Muscle of back (tissue), 11 donors: Measurements from ENCODE around the gene MEIOSIN. TPM values are rescaled to one million over a fixed set of nuclear protein-coding genes. Genes with fewer than 3 reads are reported as not detected.
"Not testable (repeated sequence)": the region's sequence is repeated elsewhere in the genome, so short reads cannot be mapped to it uniquely, and the experiment has no call there.

Experiments
- DNase-seq, 3 donors: peaks; one replicate each; pipeline versions ENCODE4 v3.0.0 to v3.0.0-alpha.2; 2013
- polyA plus RNA-seq, 10 donors: library from polyadenylated mRNA; unstranded; fragments of 120-200 nt; gene quantifications; one replicate each; pipeline ENCODE4 v1.2.1, GENCODE V29; 2013; ENCODE audit not compliant: insufficient read length in 10 of 10

The MEIOSIN gene
- polyA plus RNA-seq, 10 donors: 0.09 to 0.14 TPM; not detected in 8

DNA sequence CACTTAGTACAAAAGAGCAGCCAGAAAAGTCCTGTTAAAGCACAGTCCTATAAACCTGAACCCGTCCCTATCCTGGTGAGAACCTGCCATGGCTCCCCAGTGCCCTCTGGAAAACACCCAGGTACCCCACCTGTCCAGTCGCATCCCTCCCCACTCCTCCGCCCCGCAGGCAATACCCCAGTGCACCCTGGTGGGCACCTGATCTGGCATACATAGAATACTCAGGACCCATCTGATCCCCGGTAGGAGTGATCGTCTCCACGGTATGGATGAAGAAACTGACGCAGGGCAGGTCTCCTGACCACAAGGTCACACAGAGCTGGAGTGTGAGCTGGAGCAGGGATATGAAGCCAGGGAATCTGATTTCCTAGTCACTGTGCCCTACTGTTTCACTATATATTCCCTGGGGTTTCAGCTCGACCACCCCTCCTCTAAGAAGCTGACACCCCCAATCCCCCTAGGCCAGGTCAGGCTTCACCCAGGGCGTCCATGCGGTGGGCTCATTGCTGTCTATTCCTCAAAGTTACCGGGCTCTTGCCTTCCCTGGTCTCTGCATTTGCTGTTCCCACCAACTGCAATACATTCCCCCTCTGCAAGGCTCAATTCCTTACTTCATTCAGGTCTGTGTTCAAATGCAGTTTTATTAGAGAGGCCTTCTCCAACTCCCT, 15.1 kb upstream of the MEIOSIN start:
- DNase-seq: no peak

- not testable (repeated sequence) for DNase-seq
Observed at GRCh38 chr19:45720065-45720464, 13.2 kb upstream of the MEIOSIN start.

DNA sequence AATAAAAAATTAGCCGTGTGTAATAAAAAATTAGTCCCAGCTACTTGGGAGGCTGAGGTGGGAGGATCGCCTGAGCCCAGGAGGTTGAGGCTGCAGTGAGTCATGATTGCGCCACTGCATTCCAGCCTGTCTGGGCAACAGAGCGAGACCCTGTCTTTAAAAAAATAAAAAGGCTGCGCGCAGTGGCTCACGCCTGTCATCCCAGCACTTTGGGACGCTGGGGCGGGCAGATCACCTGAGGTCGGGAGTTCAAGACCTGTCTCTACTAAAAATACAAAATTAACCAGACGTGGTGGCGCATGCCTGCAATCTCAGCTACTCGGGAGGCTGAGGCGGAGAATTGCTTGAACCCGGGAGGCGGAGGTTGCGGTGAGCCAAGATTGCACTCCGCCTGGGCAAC, 4.6 kb upstream of the MEIOSIN start:
- DNase-seq: not testable (repeated sequence)

- no peak for DNase-seq
Observed at GRCh38 chr19:45729800-45730290, 3.4 kb upstream of the MEIOSIN start.

DNA sequence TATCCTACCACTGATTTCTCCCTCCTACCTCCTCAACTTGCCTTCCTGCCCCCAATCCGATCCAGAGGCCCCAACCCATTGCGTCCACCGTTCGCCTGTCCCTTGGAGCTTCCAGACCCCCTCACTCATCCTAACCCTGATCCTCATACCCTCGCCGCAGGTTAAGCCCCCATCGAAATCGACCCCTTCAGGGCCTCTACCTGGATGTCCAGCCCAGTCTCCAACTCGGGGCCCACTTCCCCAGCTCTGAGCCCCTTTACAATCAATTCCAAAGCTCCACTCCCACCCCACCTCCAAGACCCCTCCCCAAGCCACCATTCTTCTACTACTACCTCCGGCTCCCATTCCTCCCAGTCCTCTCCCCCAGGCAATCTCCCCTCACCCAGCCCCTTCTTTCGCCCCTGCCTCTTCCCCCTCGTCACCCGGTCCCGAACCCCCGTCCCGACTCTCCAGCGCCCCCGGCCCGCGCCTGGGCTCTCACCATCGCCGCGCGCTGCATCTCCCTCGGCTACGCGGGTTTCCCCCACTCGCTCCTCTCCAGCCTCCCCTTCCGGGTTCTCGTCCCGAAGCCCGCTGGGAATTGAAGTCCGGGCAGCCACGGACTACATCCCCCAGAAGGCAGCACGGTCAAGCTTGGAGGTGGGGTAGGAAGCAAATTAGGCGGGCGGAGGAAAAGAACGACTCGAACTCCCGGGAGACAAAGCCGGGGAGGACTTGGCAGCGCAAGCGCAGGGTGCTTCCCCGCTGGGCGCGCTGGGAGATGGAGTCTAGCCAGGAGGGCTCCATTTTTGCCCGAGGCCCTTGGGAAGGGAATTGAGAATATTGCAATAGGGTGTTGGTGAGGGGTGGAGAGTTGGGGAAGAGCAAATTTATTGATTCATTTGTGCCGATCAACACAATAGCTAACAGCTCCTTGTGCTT, 2.6 kb upstream of the MEIOSIN start, which contains the start of gene FBXO46:
FBXO46 (minus strand) TSS at position 529 of the 921 bp plus-strand sequence. CDS start 17,401 bp downstream, outside the sequence.
- DNase-seq: peak; percentile 96 to 98 (median 98)

DNA sequence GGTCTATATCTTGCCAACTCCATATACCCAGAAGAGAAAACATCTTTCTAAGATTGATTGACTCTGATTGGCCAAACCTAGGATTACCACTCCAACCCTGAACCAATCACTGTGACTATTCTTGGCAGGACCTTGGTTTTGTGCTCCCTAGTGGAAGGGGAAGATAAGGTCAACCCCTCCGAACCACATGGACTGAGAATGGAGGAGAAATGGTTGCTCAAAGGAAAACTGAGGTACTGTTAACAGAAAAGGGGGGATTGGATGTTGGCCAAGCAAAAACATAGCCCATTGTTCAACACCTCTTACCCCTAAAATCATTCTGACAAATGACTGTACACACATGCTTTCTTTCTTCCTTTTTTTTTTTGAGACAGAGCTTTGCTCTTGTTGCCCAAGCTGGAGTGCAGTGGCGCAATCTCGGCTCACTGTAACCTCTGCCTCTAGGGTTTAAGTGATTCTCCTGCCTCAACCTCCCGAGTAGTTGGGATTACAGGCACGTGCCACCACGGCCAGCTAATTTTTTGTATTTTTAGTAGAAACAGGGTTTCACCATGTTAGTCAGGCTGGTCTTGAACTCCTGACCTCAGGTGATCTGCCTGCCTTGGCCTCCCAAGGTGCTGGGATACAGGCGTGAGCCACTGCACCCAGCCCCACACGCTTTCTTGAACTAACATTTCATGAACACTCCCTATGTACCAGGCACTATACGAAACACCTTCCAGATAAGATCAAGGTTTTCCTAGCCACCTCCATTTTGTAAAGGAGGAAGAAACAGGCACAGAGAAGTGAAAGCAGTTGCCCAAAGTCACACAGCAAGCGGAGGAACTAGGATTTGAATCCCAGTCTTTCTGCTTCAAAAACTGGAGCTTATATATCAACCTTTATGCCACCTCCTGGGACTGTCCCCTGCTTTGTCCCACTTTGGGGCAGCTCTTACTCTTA, 6.5 kb downstream of the MEIOSIN start:
- no peak for DNase-seq

DNA sequence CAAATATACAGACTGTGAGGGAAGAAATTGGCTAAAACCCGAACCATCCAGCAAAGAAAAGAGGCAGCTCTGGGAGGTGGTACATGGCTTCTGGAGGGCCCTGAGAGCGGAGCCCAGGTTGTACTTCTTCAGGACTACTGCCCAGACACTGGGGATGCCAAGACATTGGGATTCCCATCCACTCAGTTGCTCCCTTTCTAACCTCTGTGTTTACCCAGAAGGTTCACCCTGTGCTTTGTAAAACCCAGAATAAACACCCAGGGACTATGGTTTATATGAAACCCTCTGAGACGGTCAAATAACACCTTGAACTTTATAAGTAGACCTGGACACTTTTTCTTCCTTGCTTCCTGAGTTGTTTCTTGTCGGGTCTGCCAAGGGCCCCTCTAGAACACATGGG, 9.7 kb downstream of the MEIOSIN start:
- no peak for DNase-seq

DNA sequence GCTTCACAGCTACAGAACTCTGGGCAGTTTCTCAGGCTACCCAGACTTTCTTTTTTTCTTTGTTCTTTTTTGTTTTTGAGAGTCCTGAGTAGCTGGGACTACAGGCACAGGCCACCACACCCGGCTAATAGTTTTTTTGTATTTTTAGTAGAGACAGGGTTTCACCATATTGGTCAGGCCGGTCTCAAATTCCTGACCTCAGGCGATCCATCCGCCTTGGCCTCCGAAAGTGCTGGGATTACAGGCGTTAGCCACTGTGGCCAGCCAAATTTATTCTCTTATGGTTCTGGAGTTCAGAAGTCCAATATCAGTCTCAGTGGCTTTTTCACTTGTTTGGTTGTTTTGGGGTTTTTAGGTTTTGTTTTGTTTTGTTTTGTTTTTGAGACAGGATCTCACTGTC, 12.4 kb downstream of the MEIOSIN start:
- DNase-seq: no peak

- DNase-seq: no peak
Observed at GRCh38 chr19:45746866-45747265, 13.6 kb downstream of the MEIOSIN start.

GRCh38 chr19:45747513-45747912, 14.3 kb downstream of the MEIOSIN start:
- DNase-seq: no peak

DNA sequence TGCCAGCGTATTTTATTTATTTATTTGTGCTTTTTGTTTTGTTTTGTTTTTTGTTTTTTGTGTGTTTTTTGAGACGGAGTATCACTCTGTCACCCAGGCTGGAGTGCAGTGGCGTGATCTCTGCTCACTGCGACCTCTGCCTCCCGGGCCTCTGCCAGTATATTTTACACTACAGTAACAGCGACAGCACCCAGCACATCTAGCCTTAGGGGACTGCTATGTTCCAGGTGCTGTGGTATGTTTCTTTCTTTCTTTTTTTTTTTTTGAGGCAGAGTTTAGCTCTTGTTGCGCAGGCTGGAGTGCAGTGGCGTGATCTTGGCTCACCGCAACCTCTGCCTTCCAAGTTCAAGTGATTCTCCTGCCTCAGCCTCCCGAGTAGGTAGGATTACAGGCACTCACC, 18.2 kb downstream of the MEIOSIN start:
- not testable (repeated sequence) for DNase-seq

- no peak for DNase-seq
Observed at GRCh38 chr19:45752639-45753038, 19.4 kb downstream of the MEIOSIN start.

- DNase-seq: no peak
Observed at GRCh38 chr19:45753548-45753947, 20.3 kb downstream of the MEIOSIN start.

DNA sequence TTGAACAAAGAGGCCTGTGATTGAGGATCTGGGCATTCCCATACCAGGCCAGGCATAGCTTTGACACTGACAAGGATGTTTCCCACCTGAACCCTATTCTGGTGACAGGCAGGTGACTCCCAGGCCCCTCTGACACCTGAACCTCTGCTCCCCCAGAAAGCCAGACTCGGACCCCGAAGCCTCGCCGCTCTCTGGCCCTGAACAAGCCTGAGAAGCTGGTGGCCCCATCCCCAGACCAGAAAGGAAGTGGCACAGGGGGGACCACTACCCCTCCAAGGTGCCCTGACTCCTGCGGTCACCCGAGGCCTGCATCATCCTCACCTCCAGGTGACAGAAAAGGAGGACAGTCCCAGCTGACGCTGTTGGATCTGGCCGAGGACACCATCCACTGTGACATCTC, 21.1 kb downstream of the MEIOSIN start:
- no peak for DNase-seq

- DNase-seq: no peak
Observed at GRCh38 chr19:45757695-45758094, 24.5 kb downstream of the MEIOSIN start.

DNA sequence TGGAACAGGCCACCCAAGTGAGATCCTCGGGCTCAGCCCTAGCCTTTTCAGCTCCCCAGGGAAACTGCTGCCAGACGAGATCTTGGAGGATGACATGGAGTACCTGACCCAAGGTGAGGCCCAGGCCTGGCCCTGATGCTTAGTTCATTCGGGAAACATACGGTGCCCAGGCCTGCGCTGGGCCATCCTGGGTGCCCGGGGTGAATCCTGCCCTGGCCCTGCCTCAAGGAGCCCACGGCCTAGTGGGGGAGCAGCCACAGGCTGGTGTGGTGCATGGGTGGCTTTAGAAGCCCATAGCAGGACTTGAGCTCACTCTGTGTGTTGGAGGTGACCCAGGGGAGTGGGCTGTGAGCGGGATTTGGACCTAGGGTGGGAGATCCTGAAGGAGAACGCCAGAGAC, 25.7 kb downstream of the MEIOSIN start:
- no peak for DNase-seq

DNA sequence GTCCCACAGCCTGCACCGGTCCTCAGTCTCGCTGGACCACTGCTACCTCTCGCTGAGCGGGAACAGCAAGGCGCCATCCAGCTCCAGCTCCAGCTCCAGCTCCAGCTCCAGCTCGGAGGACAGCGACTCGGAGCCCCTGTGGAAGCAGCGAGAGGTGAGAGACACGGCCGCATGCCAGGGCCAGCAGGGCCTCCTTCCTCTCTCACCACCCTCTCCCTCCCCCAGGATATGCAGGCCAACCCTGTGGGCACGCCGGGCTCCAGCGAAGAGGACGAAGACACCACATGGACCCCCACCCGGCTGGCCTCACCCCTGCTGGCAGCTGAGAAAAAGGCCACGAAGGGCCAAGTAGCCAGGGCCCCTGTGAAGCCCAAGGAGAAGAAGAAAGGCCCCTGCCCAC, 28.5 kb downstream of the MEIOSIN start:
- no peak for DNase-seq

GRCh38 chr19:45762870-45763631, 29.8 kb downstream of the MEIOSIN start:
- DNase-seq: no peak

GRCh38 chr19:45763691-45764294, 30.6 kb downstream of the MEIOSIN start:
- no peak for DNase-seq

- DNase-seq: no peak
Observed at GRCh38 chr19:45764475-45764874, 31.2 kb downstream of the MEIOSIN start.
